Tibial artery (tissue), 4 donors: Measurements from ENCODE around the gene EIF1AX.
"Not testable (repeated sequence)": the region's sequence is repeated elsewhere in the genome, so short reads cannot be mapped to it uniquely, and the experiment has no call there.

Experiments
- DNase-seq, 2 donors: peaks; one replicate each; pipeline ENCODE4 v3.0.0-alpha.2; 2019
- H3K27ac ChIP-seq, 2 donors: fragments of 200-600 bp; sonication (generic) in 1 of 2; 1 replicate in 1 of 2; 2 replicates in 1 of 2; pipeline ENCODE4 v1.5.1; 2018 to 2019; ENCODE audit warnings: mild to moderate bottlenecking in 1 of 2
- H3K27me3 ChIP-seq, 2 donors: fragments of 200-600 bp; sonication (generic) in 1 of 2; one replicate each; pipeline versions ENCODE4 v1.5.1 to v1.6.0; 2016 to 2019
- H3K36me3 ChIP-seq, 3 donors: fragments of 200-600 bp; sonication (generic) in 2 of 3; one replicate each; pipeline ENCODE4 v1.5.1; 2016 to 2019; ENCODE audit warnings: mild to moderate bottlenecking in 2 of 3
- H3K4me1 ChIP-seq, 4 donors: fragments of 200-600 bp; sonication (generic) in 2 of 4; 1 replicate in 3 of 4; 2 replicates in 1 of 4; pipeline ENCODE4 v1.5.1; 2016 to 2019
- H3K4me3 ChIP-seq, 2 donors: fragments of 200-600 bp; sonication (generic) in 1 of 2; 1 replicate in 1 of 2; 2 replicates in 1 of 2; pipeline ENCODE4 v1.5.1; 2018 to 2019; ENCODE audit warnings: mild to moderate bottlenecking in 2 of 2
- H3K9me3 ChIP-seq, 3 donors: fragments of 200-600 bp; sonication (generic) in 1 of 3; one replicate each; pipeline ENCODE4 v1.5.1; 2016 to 2019
- CTCF ChIP-seq, 2 experiments: fragments of 200-600 bp in 1 of 2; fragments of 450-650 bp in 1 of 2; IDR thresholded peaks; one replicate each; pipeline ENCODE4 v1.5.1; 2017 to 2019; ENCODE audit warnings: antibody characterized with exemption in 2 of 2, mild to moderate bottlenecking in 1 of 2, moderate library complexity in 1 of 2
- intact Hi-C: fragments of 100-400 bp; cut with DNase I; formaldehyde crosslinking; loops from one replicate; pipeline ENCODE4 v1.15.0; 2023; ENCODE audit warnings: low total_unique reads

EIF1AX gene

GRCh38 chrX:20173313-20173712 is 31.7 kb upstream of the EIF1AX start:
- H3K4me3 ChIP-seq = no peak overlapping the region
- no peak for DNase-seq
- no peaks in the 10 kb centered on the region for H3K9me3 ChIP-seq
- intact Hi-C loops = no loop called here
- no peak overlapping the region for H3K27ac ChIP-seq
- peaks cover 23 to 44% (median 24%) of the 10 kb centered on the region in 3 donors for H3K36me3 ChIP-seq
- TF ChIP-seq CTCF (IDR thresholded peaks at IDR 0.05) = no peak
- no peaks in the 10 kb centered on the region for H3K27me3 ChIP-seq
- no peaks in the 10 kb centered on the region for H3K4me1 ChIP-seq

GRCh38 chrX:20171887-20172286 is 30.2 kb upstream of the EIF1AX start:
- intact Hi-C loops = no loop called here
- peaks cover 23 to 52% (median 24%) of the 10 kb centered on the region in 3 donors for H3K36me3 ChIP-seq
- H3K27me3 ChIP-seq = no peaks in the 10 kb centered on the region
- no peak for TF ChIP-seq CTCF (IDR thresholded peaks at IDR 0.05)
- H3K27ac ChIP-seq = no peak overlapping the region
- H3K9me3 ChIP-seq = no peaks in the 10 kb centered on the region
- H3K4me3 ChIP-seq = no peak overlapping the region
- DNase-seq = no peak
- H3K4me1 ChIP-seq = no peaks in the 10 kb centered on the region

- H3K4me3 ChIP-seq, H3K27me3 ChIP-seq, H3K9me3 ChIP-seq, DNase-seq, H3K4me1 ChIP-seq, intact Hi-C loops, H3K27ac ChIP-seq: not testable (repeated sequence)
- H3K36me3 ChIP-seq = peaks cover 0 to 11% (median 5%) of the 10 kb centered on the region in 3 donors
Observed at GRCh38 chrX:20162516-20162915, 20.9 kb upstream of the EIF1AX start.

- TF ChIP-seq CTCF (IDR thresholded peaks at IDR 0.05) = no peak
- H3K27me3 ChIP-seq = no peaks in the 10 kb centered on the region
- no peak overlapping the region for H3K27ac ChIP-seq
- DNase-seq = no peak
- H3K9me3 ChIP-seq = no peaks in the 10 kb centered on the region
- H3K4me3 ChIP-seq = no peak overlapping the region
- H3K4me1 ChIP-seq = no peaks in the 10 kb centered on the region
- peaks cover 4 to 24% (median 17%) of the 10 kb centered on the region in 3 donors for H3K36me3 ChIP-seq
- intact Hi-C loops = no loop called here
Observed at GRCh38 chrX:20159797-20160385, 18.3 kb upstream of the EIF1AX start.

GRCh38 chrX:20151689-20152088 is 10.1 kb upstream of the EIF1AX start:
- H3K9me3 ChIP-seq = no peaks in the 10 kb centered on the region
- no peak overlapping the region for H3K4me3 ChIP-seq
- peaks cover 10 to 18% (median 13%) of the 10 kb centered on the region in 3 donors for H3K36me3 ChIP-seq
- intact Hi-C loops = no loop called here
- no peaks in the 10 kb centered on the region for H3K4me1 ChIP-seq
- no peaks in the 10 kb centered on the region for H3K27me3 ChIP-seq
- no peak overlapping the region for H3K27ac ChIP-seq
- no peak for DNase-seq
- TF ChIP-seq CTCF (IDR thresholded peaks at IDR 0.05) = no peak

- no peak overlapping the region for H3K27ac ChIP-seq
- peaks cover 0 to 5% (median 3%) of the 10 kb centered on the region in 3 donors for H3K36me3 ChIP-seq
- TF ChIP-seq CTCF (IDR thresholded peaks at IDR 0.05) = no peak
- no peaks in the 10 kb centered on the region for H3K9me3 ChIP-seq
- intact Hi-C loops = loop anchor here (10.0 kb wide), 1 partner anchor 115 kb away; the partner anchor contains the start of gene RPS6KA3
- H3K4me1 ChIP-seq = no peaks in the 10 kb centered on the region
- no peaks in the 10 kb centered on the region for H3K27me3 ChIP-seq
- DNase-seq = no peak
- no peak overlapping the region for H3K4me3 ChIP-seq
Observed at GRCh38 chrX:20149326-20149725, 7.7 kb upstream of the EIF1AX start.
